HG03064 (cell line): Measurements from ENCODE around the gene SLC36A4.
"Not testable (repeated sequence)": the region's sequence is repeated elsewhere in the genome, so short reads cannot be mapped to it uniquely, and the experiment has no call there.

ENCODE experiments used
- ATAC-seq: cut with Tn5 transposase; IDR thresholded peaks from one replicate; pipeline ENCODE4 v1.9.1; 2021; ENCODE audit warnings: low read depth; ENCODE audit not compliant: unreplicated experiment

The SLC36A4 gene

DNA sequence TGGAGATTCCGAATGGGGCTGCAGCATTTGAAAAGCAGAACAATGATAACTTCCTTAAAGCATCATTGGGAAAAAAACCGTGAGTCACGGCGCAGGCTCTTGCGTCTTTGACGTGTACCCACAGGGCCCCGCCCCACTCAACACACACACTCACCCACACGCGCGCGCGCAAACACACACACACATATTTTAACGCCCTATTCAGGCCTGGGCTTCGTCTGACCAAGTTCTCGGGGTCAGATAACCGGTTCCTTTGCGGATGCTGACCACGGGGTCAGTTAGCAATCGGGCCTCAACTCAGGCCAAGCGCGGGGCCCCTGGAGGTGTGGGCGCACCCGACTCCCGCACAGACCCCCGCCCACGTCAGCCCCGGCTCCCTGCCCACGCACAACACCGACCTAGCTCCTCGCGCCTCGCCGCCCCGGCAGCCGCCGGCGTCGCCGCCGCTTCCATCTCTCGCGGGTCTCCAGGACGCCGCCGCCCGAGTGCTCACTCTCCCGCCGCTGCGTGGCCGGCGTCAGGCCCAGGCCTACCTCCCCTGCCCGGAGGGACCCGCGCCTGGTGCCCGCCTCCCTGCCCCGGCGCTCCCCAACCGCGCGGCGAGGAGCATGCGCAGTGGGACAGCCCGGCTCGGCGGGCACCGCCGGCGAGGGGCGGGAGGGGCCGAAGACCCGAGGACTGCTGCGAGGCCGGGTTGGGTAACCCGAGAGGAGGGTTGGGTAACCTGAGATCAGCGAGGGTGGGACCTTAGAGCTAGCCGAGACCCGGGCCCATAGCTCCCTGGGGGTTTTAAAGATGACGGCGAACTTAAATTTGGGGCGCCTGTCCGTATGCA lies at the start of gene SLC36A4:
SLC36A4 (minus strand) TSS at position 612 of the 835 bp plus-strand sequence; CDS start at position 453, 159 bp downstream.
- peak; percentile 91 for ATAC-seq

DNA sequence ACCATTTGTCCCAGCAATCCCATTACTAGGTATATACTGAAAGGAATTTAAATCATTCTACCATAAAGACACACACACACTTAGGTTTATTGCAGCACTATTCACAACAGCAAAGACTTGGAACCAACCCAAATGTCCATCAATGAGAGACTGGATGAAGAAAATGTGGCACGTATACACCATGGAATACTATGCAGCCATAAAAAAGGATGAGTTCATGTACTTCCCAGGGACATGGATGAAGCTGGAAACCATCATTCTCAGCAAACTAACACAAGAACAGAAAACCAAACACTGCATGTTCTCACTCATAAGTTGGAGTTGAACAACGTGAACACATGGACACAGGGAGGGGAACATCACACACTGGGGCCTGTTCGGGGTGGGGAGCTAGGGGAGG lies 49.0 kb upstream of the SLC36A4 start:
- ATAC-seq: not testable (repeated sequence)

DNA sequence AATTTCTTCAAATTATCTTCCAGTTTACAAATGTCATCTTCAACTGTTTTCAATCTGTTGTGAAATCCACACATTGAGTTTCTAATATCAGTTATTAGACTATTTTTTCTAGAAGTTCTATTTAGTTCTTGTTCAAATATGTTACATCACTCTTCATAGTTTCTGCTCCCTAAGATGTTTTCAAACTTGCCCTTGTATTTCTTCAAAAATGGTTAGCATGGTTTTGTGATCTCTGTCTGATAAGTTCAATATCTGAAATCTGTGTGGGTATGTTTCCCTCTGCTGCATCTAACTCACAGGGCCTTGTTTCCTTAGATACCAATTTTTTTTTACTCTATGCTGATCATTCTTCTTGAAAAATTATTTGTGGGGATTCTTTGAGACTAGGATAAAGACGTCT lies 46.2 kb upstream of the SLC36A4 start:
- no peak for ATAC-seq

DNA sequence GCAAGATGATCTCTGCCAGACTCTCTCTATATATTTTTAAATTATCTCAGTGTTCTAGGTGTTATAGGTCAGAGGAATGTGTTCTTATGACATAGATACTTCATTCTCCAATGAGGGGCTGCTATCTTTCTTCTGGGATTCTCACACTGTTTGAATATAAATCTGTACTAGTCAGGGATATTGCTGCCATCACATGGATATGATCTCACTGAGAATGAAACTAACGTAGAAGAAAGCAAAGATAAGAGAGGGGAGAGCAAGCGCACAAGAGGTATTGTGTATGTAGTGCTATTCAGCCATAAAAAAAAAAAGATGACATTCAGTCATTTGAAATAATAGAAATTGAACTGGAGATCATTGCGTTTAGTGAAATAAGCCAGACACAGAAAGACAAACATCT lies 42.2 kb upstream of the SLC36A4 start:
- ATAC-seq: no peak

DNA sequence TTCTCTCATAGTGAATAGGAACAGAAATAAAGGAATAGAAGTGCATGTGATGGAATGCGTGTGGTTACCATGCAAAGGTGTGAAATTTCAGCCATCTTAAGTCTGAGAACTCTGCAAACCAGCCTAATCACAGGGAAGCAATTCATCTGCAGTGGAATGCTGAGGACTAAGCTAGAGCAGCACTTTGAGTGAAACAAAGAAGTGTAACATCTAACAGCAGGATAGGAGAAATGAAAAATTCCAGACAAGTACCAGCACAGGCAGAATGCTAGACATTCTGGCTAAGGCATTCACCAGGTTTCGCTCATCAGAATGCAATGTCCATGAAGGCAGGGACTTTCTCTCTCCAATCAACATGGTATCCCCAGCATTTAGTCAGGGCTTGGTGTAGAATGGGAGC lies 41.2 kb upstream of the SLC36A4 start:
- no peak for ATAC-seq

DNA sequence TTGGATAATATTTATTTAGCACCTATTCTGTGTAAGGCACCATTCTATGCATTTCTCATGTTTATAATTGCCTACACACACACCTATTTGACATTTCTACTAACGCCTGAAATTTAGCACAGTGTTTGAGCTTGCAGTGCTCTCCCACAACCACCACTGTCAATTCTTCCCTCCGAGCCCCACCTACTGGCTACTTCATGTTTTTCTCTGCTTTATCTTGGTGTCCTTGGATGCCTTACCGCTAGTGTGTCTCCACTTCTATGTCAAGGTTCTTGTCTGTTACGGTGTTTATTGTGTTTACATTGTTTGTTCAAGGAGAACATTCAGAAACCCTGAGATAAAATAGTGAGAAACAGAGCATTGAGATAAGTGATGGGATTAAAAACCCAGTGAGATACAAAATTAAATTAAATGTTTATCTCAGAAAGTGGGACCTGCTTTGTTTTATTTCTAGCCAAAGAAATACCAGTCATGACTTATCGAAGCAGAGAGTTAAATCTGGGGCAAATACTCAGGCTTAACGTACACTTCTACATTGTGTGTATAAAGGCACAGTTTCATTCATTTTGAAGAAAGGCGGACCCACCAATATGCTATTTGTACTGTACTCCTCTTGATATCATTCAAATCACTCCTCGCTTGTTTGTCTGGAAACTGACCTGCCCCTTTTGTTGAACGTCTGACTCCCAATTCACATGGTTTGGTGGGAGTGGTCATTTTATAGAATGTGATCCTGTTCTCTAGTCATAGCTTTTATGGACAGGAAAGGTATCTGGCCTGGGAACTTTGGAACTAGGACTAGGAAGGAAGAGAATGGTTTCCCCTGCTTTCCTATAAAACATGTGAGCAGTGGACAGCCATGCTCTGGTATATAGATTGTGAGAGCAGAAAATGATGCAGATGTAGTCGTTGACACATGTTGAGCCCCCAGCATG lies 39.2 kb upstream of the SLC36A4 start:
- peak; percentile 63 for ATAC-seq

DNA sequence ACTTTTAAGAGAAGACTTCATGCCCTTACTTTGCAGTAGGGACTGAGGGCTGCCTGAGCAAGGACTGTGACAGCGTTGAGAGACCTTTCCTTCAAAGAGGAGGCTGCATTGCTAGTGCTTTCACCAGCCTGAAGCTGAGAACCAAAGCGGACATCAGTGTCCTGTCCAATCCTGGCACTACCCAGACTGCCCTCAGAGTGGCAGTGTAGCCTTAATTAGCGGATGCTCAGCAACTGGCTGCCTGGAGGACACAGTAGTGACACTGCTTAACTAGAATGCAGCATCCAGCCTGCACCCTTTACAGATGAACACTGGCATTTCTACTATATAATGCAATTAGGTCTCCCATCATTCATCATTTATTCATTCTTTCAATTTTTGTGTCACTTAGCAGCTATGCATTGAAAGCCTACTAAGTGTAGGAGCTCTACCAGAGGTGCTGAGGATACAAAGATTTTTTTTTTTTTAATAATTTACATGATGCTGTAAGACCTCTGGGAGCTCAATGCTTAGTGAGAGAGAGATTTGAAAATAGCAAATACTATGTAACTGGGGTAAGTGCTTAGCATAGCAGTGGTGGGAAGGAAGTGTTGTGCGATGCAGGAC lies 36.9 kb upstream of the SLC36A4 start:
- ATAC-seq: peak; percentile 97

DNA sequence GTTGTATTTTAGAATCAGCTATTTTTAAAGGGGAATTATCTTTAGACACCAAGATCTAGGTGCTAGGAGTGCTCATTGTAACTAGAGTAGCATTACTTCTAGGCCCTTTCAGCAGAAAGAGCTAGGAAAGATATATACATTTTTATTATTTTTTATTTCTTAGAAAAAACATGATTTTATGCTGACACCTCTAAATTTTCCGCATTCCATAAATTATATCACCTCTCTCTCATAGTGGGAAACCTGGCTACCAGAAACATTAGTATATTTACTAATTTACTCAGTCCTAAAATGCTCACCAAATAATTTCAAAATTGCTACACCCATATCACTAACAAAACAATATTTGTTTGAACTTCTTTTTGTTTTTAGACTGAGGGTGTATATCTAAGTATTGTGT lies 32.1 kb upstream of the SLC36A4 start:
- ATAC-seq: no peak

DNA sequence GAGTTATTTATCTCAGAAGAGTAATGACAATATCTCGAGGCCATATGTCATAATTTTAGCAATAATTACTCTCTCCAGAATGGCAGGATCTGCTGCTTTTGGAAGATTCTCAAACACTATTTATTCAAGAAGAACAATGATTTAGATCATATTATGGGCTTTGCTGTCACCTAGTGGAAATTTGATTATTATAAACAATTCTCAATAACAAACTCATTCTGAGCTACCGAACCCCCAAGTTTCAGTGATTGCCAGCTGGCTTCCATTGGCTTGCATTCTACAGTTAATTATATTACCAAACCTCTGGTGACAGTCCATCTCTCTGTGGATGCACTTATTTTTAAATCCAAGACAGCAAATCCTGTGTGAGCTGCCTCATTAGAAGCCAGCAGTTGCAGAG lies 27.9 kb upstream of the SLC36A4 start:
- ATAC-seq: no peak

DNA sequence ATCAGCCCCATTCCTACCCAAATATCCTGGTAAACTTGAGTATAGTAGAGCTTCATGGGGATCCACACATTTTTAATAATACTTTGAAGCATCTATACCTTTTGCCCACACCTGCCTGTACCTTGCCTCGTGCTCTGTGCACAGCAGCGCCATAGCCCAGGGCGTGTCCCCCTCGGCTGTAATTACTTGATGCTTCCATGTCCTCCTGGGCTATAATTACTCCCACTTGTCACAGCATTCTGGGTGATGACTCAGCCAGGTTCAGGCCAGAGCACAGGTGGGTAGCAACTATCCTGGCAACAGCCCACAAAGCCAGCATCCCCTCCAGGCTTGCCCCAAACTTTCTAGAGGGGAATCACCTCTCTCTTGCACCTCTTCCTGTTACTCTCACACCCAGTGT lies 23.7 kb upstream of the SLC36A4 start:
- no peak for ATAC-seq

DNA sequence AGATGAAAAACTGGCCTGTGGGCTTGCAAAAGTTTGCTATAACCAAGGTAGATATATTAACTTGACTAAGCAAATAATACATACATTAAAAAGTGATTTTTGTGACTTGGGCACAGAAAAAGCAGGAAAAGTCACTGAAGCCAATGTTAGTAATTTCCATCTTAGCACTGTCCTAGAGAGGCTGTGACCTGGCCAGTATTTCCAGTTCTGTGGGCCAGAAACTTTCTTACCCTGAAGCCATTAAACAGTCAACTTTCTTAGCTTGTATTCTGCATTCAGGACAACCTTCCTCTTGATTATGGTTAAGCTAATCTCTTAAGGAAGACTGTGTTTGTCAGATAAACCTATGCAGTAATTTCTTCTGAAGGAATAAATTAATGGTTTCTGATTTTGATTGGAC lies 22.3 kb upstream of the SLC36A4 start:
- ATAC-seq: no peak

DNA sequence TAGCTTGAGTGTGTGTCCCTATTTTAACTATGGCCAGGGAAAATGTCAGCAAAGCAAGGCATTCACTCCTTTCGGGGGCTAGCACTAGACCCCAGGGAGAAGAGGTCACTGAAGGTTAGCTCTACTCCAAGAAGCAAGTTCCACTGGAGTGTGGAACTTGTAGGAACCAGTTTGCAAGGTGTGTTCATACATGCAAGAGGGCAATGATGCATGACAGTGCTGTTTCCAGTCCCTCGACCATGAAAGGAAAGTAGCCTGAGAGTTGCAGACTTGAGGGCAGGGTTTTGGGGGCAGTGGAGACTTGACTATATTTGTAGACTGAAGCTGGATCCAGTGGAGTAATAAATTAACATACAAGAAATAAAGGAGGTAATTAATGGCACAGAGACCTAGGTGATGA lies 21.6 kb upstream of the SLC36A4 start:
- ATAC-seq: no peak

DNA sequence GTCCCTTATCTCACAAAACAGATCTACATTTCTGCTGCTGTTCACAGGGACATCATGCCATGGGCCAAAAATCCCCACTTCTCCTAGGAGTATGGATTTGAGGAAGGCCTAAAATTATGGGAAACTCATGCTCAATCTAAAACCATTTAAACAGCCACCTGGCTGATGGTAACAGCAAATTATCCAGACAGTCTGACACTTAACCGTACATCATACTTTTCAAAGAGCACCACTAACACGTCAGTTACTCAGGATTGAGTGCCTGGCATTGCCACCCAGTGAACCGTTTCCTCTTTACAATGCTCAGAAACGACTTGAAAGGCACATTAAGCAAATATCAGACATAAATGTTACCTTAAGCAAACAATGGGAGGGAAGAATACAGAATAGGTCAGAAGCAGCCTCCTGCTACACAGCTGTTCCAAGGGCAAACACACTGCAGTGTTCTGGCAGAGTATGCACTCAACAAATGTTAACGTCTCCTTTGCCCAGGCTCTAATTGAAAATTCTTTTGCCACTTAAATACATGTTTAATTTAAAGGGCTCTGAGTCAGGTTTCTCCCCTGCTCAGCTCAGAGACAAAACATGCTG lies 18.8 kb upstream of the SLC36A4 start:
- ATAC-seq: no peak

DNA sequence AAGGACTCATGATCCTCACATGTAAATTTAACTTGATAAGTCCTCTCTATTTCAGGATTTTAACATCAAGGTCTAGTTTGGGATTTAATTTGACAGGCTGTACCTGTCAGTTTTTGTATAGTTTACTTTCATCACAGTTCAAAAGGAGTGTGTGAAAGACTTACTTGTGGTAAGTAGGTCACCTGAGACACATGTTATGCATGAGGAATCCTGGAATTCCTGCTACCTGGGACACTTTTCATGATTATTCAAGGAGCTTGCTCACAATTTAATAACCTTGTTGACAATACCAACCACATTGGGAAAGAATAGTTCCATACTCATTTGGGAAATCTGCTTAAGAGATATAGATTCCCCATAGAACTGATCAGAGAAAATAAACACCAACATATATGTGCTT lies 15.8 kb upstream of the SLC36A4 start:
- ATAC-seq: no peak

DNA sequence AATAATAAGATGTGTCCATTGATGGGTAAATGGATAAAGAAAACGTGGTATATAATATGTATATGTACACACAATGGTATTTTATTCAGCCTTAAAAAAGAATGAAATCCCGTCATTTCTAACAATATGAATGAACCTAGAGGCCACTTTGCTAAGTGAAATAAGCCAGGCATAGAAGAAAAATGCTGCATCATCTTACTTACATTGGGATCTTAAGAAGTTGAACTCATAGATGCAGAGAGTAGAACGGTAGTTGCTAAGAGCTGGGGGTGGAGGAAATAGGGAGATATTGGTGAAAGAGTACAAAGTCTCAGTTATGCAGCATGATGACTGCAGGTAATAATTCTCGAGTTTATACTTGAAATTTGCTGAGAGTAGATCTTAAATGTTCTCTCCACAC lies 14.3 kb upstream of the SLC36A4 start:
- ATAC-seq: no peak

DNA sequence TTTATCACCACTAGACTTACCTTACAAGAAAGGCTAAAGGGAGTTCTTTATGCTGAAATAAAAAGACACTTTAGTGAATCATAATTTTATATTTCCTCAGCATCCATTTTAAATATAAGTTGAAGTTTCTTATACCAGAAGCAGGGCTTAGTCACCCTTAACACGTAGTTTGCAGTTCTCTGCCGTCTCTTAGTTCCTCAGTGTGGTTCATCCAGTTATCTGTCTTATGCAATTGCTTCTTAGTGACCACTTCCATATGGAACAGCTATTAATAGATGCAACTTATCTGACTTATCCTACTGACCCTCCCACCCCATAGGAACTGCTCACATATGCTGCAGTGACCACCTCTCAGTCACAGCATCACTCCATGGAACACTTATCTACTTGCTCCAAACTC lies 11.7 kb upstream of the SLC36A4 start:
- ATAC-seq: no peak

DNA sequence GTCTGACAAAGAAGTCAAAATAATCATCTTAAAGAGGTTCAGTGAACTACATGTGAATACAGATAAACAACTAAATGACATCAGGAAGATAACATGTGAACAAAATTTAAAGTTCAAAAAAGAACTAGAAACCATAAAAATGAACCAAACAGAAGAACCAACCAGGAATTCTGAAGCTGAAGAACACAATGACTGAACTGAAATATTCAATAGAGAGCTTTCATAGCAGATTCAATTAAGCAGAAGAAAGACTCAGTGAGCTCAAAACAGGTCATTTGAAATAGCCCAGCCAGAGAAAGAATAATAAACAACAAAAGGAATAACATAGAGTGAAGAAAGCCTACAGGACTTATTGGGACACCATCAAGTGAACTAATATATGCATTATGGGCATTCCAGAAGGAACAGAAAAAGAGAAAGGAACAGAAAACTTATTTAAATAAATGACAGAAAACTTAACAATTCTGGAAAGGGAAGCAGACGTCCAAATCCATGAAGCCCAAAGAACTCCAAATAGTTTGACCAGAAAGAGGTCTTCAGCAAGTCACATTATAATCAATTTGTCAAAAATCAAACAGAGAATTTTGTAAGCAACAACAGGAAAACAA lies 11.0 kb upstream of the SLC36A4 start:
- no peak for ATAC-seq

DNA sequence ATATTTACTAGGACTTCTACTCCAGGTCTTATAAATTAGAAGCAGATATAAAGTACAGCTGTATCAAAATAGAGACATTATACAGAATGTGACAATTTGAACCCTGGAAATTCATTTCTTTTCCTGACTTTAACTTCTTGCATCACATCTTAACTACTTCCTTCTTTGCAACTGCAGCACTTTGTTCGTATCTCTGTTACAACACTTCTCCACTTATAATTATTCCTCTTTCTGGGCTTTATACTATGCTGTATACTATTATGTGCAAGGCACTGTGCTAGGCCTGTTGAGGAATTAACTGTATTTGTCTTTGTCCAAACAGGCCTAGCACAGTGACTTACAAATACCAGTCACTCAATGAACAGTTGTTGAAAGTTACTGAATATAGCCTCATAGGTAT lies 1.8 kb upstream of the SLC36A4 start:
- no peak for ATAC-seq

DNA sequence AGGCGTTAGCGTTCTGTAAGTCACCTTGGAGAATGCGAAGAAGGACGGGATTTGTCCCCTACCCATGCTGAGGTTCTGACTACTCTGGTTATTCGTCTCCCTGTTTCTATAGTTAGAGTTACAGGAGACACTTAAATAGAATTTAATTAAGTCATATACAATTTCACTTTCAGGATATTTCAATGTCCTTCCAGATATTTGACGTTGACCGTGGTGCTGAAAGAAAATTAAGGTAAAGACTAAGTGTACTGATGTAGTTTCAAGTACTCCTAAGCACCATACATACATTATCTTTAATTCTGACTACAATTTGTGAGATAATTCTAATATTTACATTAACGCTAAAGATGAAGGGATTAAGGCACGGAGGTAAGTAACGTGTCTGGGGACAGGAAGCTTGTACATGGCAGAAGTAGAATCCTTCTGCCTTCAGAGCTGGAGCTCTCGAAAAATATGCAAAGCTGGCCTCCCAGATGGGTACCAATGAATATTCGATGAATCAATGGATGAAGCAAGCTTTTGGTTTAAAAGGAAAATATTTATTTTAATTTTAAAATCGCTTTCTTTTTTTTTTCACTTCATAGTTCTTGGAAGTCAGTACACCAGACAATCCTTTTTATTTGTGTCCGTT lies 539 bp upstream of the SLC36A4 start:
- ATAC-seq: peak; percentile 7

DNA sequence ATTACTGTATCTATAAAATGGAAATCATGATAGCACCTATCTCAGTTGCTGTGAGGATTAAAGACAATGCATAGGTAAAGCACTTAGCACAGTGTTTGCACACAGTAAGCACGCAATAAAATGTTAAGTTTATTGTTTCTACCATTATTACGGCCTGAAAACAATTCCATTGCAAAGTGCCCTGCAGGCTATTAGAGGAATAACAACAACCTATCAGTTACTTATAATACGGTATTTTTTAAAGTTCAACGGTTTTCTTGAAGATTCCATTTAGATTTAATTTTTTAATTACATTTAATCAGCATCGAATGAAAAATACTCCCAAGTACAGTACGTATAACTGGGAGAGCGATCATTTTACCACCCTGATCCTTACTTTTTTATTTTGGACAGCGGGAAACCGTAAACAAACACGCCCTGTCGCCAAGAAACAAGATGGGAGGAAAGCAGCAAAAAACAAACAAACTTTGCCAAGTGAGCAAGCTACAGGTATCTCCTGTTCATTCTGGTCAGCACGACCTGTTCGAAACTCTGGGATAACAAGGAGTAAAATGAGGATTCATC lies 893 bp downstream of the SLC36A4 start:
- ATAC-seq: peak; percentile 16
